CD4-positive, alpha-beta T cell treated with Interleukin-17A for 1 hour (primary cell): ENCODE results near the gene CEP112.
"Not testable (repeated sequence)": the region's sequence is repeated elsewhere in the genome, so short reads cannot be mapped to it uniquely, and the experiment has no call there.

ENCODE experiments used
- DNase-seq: peaks from one replicate; pipeline ENCODE4 v3.0.0-alpha.2; 2020

Gene CEP112

DNA sequence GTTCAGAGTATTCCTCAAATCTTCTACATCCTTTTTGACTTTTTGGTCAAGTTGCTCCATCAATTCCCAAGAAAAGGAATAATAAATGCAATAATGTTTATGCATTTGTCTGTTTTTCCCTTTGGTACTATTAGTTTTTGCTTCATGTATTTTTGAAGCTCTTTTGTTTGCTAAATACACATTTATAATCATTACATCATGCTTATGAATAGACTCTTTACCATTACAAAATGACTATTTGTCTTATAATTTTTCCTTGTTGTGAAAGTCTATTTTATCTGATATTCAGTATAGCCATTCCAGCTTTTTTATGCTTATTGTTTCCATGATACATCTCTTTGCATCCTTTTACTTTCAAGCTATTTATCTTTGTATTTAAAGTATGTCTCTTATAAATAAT lies 41.2 kb downstream of the CEP112 start:
- no peak for DNase-seq

DNA sequence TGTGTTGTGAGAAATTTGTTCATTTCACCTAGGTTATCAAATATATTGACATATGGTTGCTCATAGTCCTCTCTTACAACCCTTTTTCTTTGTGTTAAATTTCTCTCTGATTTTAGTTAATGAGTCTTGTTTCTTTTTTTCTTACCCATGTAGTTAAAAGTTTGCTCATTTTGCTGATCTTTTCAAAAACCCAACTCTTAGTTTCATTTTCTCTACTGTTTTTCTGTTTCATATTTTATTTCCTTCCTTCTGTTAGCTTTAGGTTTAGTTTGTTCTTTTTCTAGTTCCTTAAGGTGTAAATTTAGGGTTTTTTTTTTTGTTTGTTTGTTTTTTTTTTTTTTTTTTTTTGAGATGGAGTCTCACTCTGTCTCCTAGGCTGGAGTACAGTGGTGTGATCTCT lies 42.4 kb downstream of the CEP112 start:
- DNase-seq, result no peak

DNA sequence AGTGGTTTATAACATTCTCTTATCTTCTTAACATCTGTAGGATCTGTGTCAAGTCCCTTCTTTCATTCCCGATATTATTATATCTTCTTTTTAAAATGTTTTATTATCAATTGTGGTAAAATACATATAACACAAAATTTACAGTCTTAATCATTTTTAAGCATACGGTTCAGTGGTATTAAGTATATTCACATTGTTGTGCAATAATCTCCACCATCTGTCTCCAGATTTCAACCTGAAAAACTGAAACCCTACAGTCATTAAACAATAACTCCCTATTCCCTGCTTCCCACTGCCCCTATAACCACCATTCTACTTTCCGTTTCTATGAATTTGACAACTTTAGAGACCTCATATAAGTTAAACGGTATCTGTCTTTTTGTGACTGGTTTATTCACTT lies 45.5 kb downstream of the CEP112 start:
- DNase-seq, result no peak

DNA sequence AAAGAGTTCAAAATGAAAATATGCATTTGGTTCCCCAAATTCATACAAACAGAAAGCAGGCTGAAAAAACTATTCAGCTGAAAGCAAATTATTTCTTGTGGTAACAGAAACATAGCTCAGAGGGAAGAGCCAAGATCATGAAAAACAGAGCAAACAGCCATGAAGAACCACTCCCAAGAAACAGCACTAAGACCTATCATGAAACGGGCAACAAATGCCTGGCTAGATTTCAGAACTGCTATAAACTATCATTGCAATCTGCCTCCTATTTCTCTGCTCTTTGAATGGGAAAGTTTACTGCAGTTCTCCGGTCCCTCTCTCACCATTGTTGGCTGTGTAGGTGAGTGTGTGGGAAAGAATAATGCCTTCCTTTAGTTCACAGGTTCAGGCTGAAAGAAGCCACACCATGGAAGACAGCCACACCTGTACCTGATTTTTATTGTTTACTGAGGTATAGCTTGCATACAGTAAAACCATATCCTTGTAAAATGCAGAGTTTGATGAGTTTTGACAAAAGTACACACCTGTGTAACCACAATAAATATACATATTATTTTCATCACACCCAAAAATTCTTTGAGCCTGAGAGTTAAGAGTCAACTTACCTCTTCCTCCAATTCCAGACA lies 48.2 kb downstream of the CEP112 start:
- DNase-seq, result no peak

DNA sequence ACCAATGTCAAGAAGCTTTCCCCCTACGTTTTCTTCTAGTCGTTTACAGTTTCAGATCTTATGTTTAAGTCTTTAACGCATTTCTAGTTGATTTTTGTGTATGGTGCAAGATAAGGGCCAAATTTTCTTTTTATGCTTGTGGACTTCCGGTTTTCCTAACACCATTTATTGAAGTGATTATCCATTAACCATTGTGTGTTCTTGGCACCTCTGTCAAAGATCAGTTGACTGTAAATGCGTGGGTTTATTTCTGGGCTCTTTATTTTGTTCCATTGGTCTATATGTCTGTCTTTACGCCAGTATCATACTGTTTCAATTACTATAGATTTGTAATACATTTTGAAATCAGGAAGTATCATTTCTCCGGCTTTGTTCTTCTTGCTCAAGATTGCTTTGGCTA lies 49.5 kb downstream of the CEP112 start:
- no peak for DNase-seq

DNA sequence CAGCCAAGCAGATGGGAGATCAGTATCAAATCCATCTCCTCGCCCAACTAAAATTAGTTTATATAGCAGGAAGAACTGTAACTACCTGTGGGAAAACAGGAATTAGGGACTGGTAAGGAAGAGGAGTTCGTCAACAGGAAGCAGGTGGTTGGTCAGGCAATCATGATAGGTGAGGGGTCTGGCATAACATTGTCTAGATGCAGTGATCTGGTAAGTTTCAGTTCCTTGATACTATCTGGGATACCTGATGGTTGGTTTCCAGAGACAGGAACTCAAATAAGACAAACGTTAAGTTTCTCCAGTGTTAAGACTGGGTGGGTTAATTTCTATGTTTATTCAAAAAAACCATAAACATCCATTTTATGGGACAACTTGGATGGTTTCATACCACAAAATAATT lies 53.8 kb downstream of the CEP112 start:
- no peak for DNase-seq

DNA sequence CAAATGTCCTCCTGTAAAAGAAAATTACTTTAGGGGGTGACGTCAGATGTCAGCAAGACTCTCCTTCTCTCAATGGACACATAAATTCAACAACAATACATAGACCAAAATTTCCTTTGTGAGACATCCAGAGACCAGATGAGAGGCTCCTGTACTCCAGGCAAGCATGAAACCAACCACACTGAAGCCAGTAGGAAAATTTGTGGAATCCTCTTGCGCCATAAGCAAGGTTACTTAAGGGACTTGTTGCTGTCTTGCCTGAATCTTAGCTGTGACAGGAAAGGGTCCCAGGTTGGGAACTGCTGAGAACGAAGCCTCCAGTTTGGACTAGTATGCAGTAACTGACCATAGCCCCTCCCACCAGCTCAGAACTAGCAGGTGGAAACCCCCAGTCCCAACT lies 56.0 kb downstream of the CEP112 start:
- DNase-seq, result no peak

DNA sequence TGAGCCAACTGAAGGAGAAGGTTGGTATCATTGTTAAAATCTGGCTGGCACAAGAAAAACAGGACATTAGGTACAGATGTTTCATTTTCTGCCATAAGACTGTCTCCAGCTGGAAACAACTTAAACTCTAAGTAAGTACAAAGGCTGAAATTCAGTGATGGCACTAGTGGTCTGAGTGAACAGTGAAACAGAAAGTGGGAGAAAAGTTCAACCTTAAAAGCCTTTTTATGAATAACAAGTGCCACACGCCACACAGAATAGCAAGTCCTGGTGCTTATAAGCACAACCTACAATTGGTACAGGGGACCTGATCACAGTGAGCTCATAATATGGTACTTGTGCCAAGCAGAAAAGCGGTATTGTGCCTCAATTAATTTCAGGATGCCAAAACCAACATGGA lies 56.7 kb downstream of the CEP112 start:
- DNase-seq, result no peak

DNA sequence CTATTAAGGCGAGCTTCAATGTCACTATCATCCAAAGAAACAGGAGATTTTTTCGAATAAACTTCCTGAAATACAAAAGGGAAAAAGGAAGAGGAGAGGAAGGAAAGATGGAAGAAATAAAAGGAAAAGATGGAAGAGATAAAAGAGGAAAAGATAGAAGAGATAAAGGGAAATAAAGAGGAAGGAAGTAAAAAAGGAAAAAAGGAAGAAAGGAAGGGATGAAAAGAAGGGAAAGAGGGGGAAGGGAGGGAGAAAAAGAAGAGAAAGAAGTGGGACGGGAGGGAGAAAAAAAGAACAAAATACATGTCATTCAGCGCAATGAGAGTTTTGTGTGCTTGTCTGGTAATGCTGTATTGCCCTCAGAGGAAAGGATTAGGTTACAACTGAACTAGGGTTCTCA lies 62.2 kb downstream of the CEP112 start:
- DNase-seq, result no peak

DNA sequence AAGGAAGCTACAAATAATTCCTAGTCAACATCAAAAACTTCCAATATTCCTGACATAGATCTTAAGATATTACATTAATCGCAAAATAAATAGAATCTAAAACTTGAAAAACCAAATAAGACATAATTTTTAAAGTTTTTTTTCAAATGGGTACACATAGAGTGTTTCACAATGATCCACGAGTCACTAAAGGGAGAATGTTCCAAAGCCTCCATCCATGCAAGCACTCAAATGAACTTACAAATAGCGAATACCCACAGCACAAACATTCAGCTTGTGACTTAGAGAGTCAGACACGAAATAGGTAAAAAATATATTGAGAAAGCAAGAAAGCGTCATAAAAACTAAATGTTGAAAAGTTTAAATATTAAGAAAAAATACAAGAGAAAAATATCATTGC lies 65.7 kb downstream of the CEP112 start:
- no peak for DNase-seq

DNA sequence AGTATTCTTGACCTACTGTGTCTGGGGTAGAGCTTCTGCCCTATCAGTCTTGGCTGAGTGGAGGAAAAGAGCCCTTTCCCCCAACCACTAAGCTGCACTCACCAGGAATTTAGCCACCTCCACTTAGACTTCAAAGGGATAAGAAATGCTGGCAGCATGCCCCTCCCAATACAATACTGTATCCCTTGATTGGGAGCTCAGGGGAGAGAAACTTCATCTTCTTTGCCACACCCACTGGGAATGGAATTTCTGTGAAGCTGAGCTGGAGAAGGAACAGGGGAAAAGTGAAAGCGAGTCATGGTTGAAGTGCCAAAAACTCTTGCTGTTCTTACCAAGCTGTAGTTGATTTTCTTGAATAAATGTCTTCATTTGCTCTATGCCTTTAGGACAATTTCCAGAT lies 68.8 kb downstream of the CEP112 start:
- DNase-seq, result no peak

DNA sequence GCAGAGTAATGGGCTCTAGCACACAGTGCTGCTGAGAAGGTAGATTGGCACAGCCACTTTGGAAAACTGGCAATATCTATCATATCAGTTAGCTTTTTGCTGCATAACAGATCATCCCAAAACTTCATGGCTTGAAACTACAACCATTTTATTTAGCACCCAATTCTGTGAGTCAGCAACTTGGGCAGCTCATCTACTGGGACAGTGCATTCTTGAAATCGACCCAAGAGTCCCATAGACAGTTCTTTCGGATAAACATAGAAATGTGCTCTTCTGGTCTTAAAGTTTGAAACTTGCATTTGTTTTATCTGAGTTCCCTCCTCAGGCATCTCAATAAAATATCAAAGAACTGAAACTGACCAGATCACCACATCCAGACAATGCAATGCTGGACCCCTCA lies 76.7 kb downstream of the CEP112 start:
- DNase-seq, result no peak

DNA sequence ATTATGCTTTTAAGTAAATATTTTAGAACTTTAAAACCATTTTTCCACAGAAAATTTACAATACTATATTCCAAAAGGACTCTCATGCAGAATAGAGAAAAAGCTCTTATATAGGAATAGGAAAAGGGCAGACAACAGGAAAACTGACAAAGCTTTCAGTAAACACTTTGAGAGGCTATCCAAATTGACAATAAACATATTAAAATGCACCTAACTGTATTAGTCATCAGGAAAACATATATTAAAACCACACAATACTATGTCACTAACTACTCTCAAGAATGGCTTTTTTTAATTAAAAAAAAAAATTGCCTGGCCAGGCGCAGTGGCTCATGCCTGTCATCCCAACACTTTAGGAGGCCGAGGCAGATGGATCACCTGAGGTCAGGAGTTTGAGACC lies 77.3 kb downstream of the CEP112 start:
- DNase-seq, result no peak

DNA sequence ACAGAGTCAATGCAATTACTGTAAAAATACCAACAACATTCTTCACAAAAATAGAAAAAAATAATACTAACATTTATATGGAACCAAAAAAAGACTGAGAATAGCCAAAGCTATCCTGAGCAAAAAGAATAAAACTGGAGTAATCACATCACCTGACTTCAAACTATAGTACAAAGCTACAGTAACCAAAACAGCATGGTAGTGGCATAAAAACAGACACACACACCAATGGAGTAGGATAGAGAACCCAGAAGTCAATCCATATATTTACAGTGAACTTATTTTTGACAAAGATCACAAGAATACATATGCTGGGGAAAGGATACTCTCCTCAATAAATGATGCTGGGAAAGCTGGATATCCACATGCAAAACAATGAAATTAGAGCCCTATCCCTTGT lies 84.2 kb downstream of the CEP112 start:
- DNase-seq, result no peak

DNA sequence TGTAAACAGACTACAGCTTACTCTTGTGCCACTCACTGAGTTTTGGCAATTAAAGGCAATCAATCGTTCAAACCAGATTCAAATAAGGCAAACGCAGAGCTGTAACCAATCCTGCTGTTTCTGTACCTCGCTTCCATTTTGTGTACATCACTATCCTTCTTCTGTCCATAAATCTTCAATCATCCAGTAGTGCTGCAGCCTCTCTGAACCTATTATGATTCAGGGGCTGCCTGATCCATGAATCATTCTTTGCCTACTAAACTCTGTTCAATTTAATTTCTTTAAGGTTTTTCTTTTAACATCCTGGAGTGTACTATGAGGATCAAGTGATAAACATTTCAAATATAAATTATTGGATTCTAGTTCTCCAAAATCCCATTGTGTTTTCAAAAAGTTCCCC lies 93.9 kb downstream of the CEP112 start:
- no peak for DNase-seq

DNA sequence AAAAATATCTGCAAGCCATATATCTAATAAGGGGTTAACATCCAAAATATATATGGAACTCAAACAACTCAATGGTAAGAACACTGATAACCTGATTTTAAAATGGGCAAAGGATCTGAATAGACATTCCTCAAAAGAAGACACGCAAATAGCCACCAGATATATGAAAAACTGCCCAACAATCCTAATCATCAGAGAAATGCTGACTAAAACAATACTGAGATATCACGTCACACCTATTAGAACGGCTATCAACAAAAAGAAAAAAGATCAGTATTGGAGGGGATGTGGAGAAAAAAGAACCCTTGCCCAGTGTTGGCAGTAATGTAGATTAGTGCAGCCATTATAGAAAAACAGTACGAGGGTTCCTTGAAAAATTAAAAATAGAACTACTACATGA lies 97.2 kb downstream of the CEP112 start:
- no peak for DNase-seq

DNA sequence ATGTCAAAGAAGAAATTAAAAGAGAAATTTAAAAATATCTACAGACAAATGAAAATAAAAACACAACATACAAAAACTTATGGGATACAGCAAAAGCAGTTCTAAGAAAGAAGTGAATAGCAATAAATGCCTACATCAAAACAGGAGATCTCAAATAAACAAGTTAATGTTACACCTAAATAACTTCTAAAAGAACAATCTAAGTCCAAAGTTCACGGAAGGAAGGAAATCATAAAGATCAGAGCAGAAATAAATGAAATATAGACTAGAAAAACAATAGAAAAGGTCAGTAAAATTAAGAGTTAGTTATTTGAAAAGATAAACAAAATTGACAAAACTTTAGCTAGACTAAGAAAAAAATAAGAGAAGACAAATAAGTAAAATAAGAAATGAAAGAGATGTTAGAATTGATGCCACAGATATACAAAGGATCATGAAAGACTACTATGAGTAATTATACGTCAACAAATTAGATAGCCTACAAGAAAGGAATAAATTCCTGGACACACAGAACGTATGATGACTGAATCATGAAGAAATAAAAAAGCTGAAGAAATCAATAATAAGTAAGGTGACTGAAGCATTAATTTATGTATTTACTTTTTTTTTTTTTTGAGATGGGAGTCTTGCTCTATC lies 100.4 kb downstream of the CEP112 start:
- DNase-seq, result no peak

DNA sequence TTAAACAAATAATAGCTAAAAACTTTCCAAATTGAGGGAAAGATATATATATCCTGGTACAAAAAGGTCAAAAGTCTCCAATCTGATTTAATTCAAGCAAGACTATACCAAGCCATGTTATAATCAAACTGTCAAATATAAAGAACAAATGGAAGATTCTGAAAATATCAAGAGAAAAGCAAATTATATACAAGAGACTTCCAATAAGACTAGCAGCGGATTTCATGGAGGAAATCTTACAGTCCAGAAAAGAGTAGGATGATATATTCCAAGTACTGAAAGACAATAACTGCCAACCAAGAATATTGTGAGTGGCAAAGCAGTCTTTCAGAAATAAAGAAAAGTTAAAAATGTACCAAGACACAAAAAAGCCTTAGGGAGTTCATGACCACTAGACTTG lies 102.2 kb downstream of the CEP112 start:
- DNase-seq, result no peak

DNA sequence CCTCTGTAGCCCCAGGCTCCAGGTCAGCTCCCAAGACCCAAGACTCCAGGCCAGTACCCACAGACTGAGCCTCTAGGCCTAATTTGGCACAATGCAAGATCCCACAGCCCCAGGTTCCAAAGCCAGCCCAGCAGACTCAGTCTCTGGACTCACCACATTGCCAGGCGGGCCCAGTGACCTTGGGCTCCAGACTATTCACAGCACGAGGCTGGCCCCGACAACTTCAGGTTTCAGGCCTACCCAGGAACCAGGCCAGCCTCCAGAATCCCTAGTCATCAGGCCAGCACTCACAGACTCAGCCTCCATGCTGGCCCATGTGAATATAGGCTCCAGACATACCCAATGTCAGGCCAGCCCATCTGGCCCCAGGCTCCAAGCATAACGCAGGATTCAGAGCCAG lies 103.8 kb downstream of the CEP112 start:
- DNase-seq, result no peak

DNA sequence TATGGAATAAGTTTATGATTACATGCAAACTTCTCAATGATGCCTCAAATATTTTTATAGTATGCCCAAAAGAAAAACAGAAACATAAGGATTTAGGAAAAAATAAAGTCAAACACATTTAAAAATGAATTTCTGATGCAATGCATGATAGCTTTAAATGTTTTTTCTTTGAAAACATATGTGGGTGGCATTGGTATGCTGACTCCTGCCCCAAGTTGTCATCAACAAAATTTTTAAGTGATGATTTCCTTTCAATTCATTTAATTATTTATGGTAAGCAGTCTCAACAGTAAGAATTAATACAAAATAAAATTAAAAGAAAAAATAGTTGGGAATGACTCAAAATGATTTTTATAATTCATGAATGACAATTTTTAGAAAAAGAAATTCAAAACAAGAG lies 104.9 kb downstream of the CEP112 start:
- DNase-seq, result no peak

DNA sequence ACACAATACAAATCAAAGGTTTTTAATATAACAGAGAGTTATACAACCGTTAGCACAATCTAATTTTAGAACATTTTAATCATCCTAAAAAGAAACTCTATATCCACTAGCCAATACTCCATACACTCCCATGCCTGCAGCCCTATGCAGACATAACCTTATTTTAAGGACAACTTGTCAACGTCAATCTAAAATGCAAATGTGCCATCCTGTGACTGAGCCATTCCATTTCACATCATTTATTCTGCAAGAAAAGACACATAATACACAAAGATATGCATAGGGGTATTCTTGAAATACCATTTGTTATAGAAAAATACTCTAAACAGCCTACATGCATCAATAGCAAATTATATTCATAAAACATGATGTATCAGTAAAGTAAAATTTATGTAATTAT lies 106.7 kb downstream of the CEP112 start:
- DNase-seq, result no peak

DNA sequence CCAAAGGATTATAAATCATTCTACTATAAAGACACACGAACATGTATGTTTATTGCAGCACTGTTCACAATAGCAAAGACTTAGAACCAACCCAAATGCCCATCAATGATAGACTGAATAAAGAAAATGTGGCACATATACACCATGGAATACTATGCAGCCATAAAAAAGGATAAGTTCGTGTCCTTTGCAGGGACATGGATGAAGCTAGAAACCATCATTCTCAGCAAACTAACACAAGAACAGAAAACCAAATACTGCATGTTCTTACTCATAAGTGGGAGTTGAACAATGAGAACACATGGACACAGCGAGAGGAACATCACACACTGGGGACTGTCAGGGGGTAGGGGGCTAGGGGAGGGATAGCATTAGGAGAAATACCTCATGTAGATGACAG lies 111.3 kb downstream of the CEP112 start:
- DNase-seq, result not testable (repeated sequence)

DNA sequence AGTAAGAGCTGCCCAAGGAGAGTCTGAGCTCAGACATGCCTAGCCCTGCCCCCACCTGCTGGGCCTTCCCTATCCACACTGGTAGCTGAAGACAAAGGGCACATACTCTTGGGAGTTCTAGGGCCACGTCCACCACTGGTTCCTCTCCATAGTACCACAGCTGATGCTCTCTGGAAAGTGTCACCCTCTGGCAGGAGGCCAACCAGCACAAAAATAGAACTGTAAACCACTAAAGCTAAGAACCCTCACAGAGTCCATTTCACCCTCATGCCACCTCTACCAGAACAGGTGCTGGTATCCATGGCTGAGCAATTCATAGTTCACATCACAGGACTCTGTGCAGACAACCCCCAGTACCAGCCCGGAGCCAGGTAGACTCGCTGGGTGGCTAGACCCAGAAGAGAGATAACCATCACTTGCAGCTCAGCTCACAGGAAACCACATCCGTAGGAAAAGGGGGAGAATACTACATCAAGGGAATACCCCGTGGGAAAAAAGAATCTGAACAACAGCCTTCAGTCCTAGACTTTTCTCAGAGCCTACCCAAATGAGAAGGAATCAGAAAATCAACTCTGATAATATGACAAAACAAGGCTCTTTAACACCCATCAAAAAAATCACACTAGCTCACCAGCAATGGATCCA lies 115.3 kb downstream of the CEP112 start:
- DNase-seq, result no peak

DNA sequence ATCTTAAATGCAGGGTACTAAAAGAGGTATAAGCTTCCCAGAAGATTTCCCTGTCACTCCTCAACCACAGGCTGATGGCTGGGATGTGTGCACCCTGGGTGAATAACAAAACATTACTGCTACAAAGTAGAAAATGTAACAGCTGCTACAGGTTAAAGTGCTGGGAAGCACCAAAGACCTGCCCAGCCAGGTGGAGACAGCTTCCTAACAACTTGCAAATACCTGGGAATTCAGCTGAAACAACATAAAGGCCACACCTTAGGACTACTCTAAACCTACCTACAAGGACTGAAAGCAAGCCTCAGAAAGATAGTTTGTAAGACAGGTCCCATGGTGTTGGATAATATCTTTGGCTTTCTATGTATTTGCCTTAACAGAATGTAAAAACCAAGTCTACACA lies 118.5 kb downstream of the CEP112 start:
- no peak for DNase-seq

DNA sequence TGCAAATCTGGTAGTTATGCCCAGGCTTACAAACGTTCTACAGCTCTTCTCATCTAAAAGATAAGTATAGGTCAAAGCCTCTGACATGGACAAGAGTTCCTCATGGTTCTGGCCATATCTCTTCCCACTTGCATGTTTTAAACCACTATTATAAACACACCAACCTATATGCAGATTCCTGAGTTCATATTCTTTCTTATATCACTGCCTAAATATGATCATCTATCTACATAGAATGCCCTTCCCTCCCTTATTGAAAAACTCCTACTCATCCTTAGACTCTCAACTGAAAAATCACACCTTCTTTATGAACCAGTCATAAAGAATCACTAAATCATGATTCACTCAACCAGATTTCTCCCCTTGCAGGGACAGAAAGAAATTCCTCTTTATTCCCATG lies 128.2 kb downstream of the CEP112 start:
- DNase-seq, result no peak
